Stimulated activated CD8-positive, alpha-beta memory T cell treated with anti-CD3 and anti-CD28 coated beads, Interleukin-4, amount 100 ng/mL, for 24 hours (primary cell): ENCODE data around the gene ARHGAP6.

Experiments
- DNase-seq: peaks from one replicate; pipeline ENCODE4 v3.0.0-alpha.2; 2020; ENCODE audit warnings: low read depth

ARHGAP6 gene

GRCh38 chrX:11304829-11305228 is 360.9 kb downstream of the ARHGAP6 start:
- no peak for DNase-seq

DNA sequence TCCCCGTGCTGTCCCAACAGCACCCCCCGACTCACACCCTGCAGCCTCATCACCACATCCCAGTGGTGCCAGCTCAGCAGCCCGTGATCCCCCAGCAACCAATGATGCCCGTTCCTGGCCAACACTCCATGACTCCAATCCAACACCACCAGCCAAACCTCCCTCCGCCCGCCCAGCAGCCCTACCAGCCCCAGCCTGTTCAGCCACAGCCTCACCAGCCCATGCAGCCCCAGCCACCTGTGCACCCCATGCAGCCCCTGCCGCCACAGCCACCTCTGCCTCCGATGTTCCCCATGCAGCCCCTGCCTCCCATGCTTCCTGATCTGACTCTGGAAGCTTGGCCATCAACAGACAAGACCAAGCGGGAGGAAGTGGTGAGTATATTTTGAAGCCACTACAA is 367.1 kb downstream of the ARHGAP6 start:
- DNase-seq = no peak

DNA sequence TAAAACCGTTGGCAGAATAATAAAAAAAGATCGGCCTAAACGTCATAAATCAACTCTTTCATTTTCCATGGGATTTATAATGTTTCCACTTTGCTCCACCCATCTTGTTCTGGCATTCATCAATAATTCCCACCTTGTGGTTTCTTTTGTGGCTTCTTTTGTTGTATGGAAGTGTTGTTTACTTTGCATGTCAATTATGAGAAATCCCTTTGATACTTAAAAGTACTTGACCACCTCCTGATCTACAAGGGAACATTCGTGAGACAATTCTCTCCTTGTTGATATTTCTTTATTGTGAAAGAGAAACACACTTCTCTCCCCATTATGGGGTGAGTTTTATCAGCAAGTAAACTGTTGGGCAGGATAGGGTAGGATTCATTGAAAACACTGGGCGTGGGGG is 369.7 kb downstream of the ARHGAP6 start:
- no peak for DNase-seq

GRCh38 chrX:11293113-11293512 is 372.6 kb downstream of the ARHGAP6 start, which contains the start of gene AMELX:
TSS of gene AMELX (plus strand) at chrX:11293413. CDS start at chrX:11294789, 1,376 bp downstream.
- no peak for DNase-seq

DNA sequence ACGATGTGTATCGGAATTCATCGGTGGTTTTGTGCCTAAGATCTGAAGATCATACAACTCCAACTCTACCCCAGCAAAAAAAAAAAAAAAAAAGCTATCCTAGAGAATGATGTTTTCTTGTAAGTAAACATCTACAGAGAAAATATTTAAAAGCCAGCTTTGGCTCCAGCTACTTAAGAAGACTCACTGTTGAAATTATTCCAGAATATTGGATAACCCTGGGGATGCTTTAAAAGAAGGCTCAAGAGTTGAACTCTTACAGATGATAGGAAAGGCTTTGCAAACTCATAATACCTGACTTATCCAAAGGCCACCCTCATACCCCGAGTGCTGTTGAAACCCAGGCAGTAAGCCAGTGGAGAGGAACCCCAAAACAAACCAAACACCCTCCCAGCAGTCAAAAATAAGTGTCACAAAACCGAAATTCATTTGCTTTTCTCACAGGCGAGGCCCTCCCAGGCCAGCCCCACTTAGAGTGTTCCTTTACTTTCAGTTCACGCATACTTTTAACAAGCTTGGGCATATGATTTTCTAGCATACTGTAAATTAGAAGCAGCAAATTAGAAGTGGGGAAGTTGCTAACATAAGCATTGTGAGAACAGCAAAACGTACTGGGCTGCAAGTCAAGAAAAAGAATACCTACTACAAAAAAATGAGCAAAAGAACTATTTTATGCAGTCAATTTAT is 375.2 kb downstream of the ARHGAP6 start:
- DNase-seq = no peak

DNA sequence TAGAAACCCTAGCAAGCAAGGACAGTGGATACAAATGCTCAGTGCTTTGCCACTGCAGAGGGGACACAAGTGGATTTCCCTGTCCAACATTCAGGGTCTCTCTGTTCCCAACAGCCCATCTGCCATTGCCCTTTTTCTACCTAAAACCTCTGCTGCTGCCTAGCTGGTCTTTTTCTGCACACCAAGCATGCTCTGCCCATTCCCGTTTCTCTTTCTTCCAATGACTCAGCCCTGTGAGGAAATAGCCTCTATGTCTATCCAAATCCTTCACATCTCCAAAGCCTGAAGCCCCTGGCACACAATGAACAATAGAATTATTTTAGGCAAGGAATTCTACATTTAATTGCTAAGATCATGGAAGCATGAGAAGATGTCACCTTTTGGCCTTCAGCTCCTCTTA is 378.2 kb downstream of the ARHGAP6 start:
- DNase-seq = no peak

- no peak for DNase-seq
Measured at GRCh38 chrX:11285651-11286050, 380.1 kb downstream of the ARHGAP6 start.

DNA sequence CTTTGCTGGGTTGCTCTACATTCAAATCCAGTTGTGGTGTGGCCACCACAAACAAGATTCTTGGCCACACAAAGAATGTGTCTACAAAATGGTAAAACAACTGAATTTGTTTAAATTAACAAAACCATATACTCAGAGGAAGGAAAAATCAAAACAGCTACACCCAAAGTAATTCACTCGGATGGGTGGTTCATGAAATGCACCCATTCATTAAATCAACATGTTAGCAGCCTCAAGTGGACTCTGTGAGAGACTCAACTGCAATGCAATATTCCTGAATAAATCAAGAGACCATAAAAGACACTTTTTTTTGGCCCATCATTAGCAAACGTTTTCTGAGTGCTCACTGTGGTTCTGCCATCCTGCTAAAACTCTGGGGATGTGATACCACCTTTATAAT is 383.7 kb downstream of the ARHGAP6 start:
- DNase-seq = no peak

DNA sequence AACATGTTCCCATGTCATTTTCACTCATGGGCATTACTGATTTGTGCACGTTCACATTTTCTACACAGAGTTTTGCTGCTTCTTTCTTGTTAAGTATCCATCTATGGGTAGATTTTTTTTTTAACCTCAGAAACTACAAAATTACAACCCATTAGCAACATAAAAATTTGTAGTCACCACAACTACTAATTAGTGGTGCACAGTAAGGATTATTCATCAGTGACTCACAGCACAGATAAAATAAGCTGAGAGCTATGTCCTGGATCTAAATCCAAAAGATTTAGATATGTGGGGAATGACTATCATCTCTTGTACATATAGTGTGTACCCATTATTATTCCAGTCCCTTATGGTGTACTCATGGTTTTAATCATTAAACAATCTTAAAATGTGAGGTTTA is 392.2 kb downstream of the ARHGAP6 start:
- DNase-seq = no peak

GRCh38 chrX:11272863-11273262 is 392.9 kb downstream of the ARHGAP6 start:
- DNase-seq = no peak

DNA sequence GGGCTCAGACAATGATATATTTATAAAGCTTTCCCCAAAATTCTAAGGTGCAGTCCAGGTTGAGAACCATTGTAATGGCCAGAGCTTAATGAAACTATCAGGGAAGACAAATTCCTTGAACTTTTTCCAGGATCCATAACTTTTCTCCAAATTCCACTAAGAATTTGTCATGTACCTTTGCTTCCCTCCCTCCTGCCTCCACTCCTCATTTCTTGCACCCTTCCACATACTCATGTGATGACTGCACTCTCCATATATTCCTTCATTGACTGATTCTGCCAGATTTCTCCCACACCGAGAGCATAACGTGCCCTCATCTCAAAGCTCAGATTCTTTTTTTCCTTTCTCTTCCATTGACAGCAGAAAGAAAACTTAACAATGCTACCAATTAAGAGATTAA is 393.4 kb downstream of the ARHGAP6 start:
- no peak for DNase-seq

GRCh38 chrX:11269996-11270395 is 395.7 kb downstream of the ARHGAP6 start:
- no peak for DNase-seq

DNA sequence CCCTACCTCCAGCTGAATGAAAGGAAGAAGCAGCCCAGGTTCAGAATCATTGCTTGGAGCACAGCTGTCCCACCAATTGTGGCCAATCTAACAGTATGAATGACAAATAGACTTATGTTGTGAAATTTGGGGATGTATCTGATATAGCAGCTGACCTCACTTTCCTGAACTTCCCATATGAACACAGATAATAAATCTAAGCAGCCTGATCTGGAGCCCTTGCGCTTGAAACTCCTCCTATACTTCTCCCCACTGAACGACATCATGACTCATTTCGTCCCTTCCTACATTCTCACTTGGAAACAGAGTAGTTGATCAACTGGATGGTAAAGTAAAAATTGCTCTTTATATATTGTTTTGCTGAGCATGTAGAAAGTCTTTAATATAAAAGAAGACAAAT is 396.7 kb downstream of the ARHGAP6 start:
- DNase-seq = no peak

- no peak for DNase-seq
Measured at GRCh38 chrX:11267425-11267824, 398.3 kb downstream of the ARHGAP6 start.

DNA sequence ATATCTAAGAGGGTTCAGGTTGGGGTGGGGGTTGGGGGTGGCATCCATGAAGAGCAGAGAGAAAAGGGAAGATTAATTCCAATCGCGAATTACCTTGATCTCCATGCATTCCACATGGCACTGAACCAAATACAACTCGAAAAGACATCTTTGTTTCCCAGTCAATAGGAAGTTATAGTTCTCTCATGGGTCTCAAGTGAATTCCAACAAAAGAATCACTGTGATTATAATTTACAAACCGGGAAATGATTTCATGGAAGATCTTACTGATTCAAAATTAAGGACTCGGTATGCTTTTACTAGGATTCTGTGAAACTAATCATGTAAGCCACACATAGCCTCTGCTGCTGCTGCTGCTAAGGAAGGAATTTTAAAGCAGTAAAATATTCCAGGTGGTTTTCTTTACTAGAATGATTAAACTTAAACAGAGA is 399.1 kb downstream of the ARHGAP6 start:
- no peak for DNase-seq

- no peak for DNase-seq
Measured at GRCh38 chrX:11265352-11265751, 400.4 kb downstream of the ARHGAP6 start.

GRCh38 chrX:11264925-11265324 is 400.8 kb downstream of the ARHGAP6 start:
- no peak for DNase-seq

DNA sequence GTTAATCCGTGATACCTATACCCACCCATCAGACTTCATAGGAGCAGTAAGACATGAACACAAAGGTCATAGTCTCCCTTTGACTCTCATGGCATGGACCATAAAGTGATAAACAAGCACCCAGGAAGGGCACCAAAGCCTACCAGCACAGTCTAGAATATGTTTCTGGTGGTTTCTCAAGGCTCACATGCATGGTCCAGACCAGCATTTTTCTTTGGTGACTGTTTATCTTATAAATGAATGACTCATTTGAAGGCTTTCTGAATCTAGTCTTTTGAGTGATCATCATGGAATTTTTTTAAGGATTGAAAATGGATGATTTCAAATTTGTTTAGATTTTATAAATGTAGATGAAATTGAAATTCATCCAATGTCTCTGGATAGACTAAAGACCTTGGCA is 404.5 kb downstream of the ARHGAP6 start:
- no peak for DNase-seq

DNA sequence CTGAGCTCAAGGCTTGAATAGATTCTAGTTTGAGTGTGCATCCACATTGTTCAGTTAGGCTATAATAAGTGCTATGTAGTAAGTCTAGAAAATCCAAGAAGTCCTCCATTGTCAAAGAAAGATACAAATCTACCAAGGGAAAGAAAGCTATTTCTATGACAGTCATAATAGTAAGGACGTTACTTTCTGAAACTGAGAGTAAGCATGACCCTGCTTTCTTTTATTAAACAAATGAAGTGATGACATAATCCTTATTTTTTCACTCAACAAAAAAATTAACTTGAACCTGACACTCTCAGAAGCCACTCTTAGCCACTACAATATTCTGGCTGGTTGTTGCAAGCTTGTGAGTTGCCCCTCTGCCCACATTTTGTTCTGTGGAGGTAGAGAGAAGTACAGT is 406.3 kb downstream of the ARHGAP6 start:
- no peak for DNase-seq

DNA sequence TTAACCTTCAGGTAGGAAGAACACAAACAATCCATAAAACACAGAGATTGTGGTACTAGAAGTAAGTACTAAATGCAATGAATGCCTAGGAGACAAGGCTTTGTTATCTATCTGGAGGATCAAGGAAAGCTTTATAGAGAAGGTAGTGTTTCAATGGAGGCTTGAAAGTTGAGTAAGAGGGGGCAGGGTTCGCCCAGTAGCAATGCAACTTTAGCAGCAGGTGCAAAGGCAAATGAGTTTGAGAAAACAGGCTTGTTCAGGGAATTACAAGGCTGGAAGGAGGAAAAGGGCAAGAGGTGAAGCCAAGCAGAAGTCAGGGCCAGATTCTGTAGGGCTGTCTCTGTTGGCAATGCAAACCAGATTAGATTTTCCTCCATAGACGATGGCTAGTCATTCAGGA is 408.0 kb downstream of the ARHGAP6 start:
- no peak for DNase-seq

DNA sequence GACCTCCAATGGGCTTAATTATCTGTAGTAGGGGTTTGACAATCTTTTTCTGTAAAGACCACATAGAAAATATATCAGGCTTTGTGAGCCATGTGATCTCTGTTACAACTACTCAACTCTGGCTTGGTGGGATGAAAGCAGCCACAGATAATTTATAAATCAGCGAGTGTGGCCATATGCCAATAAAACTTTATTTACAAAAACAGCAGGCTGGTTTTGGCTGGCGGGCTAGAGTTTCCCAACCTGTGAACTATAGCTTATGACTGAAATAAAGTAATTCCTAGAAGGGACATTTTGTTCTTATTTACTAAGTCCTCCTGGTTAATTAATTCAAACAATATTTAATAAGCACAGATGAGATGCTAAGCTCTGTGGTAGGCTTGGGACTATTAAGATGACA is 408.4 kb downstream of the ARHGAP6 start:
- DNase-seq = no peak

DNA sequence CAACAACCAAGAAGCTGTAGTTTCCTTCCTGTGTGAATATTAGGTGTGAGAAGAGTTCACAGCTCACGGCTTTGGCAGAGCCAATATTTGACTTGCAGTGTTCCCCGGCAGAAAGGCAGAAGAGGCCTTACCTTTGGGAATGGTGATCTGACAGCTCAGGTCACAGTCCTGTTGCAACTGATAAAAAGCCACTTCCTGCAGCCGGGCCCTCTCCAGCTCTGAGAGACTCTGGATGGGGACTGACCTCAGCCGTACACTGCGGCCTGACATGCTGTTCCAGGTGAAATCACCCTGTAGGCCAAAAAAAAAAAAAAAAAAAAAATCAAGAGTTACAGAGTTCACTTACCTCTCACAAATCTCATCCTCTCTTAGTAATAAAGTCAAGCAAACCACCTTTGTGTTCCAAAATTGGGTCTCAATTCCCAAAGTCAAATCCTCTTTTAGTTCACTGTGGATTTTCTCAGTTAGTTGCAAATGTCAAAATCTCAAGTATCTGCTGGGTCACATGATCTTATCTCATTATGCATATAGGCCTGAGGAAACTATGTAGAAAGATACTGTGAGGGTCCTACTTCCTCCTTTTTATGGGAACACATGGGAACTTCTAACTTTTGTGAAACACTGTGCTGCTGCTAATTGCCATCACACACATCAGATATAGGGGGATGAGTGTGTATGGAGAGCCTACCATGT is 411.2 kb downstream of the ARHGAP6 start:
- DNase-seq = no peak

DNA sequence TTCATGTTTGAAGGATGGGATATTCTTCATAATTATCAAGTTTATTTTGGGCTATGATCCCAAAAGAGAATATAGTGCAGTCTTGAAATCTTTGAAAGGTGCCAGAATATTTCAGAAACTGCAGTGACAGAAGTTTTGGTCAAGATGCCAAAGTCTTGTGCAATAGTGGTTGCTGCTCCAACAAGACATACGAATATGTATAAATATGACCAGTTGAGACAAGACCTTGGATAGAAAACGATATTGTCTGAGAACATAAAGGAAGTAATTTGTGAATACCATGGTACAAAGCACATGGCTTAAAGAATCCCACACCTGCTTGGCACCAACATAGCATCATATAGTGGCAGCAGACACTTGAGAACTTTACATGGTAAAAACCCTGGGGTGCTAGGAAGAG is 421.1 kb downstream of the ARHGAP6 start:
- no peak for DNase-seq

GRCh38 chrX:11242704-11243103 is 423.0 kb downstream of the ARHGAP6 start:
- DNase-seq = no peak
